Trophoblast cell (in vitro differentiated cells and primary cell): ENCODE data around the gene ARHGAP26.

Experiments used
- DNase-seq, 2 donors: peaks; one replicate each; pipeline ENCODE4 v3.0.0-alpha.2; 2016
- H2AFZ ChIP-seq: 2 replicates; pipeline ENCODE4 v1.6.1; 2013; ENCODE audit warnings: low read length, moderate library complexity, mild to moderate bottlenecking; ENCODE audit not compliant: insufficient read depth, poor library complexity
- H2AK5ac ChIP-seq: 2 replicates; pipeline ENCODE4 v1.6.1; 2013; ENCODE audit warnings: mild to moderate bottlenecking, low read length
- H2BK120ac ChIP-seq: 2 replicates; pipeline ENCODE4 v1.6.1; 2013; ENCODE audit warnings: low read length, mild to moderate bottlenecking, moderate library complexity; ENCODE audit not compliant: insufficient read depth, poor library complexity
- H2BK12ac ChIP-seq: 2 replicates; pipeline ENCODE4 v1.6.1; 2013; ENCODE audit warnings: mild to moderate bottlenecking, low read length, moderate library complexity
- H2BK5ac ChIP-seq: 2 replicates; pipeline ENCODE4 v1.6.1; 2013; ENCODE audit warnings: low read length, low read depth, moderate library complexity, mild to moderate bottlenecking; ENCODE audit not compliant: poor library complexity
- H3K14ac ChIP-seq: 2 replicates; pipeline ENCODE4 v1.6.1; 2013; ENCODE audit warnings: mild to moderate bottlenecking, low read length
- H3K18ac ChIP-seq: 2 replicates; pipeline ENCODE4 v1.6.1; 2013; ENCODE audit warnings: mild to moderate bottlenecking, low read length
- H3K23ac ChIP-seq: 2 replicates; pipeline ENCODE4 v1.6.1; 2013; ENCODE audit warnings: low read length
- H3K27ac ChIP-seq: 2 replicates; pipeline ENCODE4 v1.5.1; 2013; ENCODE audit warnings: low read depth, mild to moderate bottlenecking, inconsistent platforms, low read length, moderate library complexity
- H3K27me3 ChIP-seq: 2 replicates; pipeline ENCODE4 v1.6.1; 2013; ENCODE audit warnings: inconsistent platforms, mild to moderate bottlenecking, low read length, moderate library complexity; ENCODE audit not compliant: insufficient read depth
- H3K36me3 ChIP-seq, 2 experiments: 1 replicate in 1 of 2; 2 replicates in 1 of 2; pipeline ENCODE4 v1.6.1; 2013; ENCODE audit warnings: low read length in 2 of 2, mild to moderate bottlenecking in 2 of 2, moderate library complexity in 1 of 2; ENCODE audit not compliant: insufficient read depth in 2 of 2, control insufficient read depth in 1 of 2
- H3K4ac ChIP-seq: 2 replicates; pipeline ENCODE4 v1.6.1; 2013; ENCODE audit warnings: low read depth, mild to moderate bottlenecking, low read length, moderate library complexity
- H3K4me1 ChIP-seq, 2 experiments: 1 replicate in 1 of 2; 2 replicates in 1 of 2; pipeline ENCODE4 v1.6.1; 2013; ENCODE audit warnings: low read length in 2 of 2, mild to moderate bottlenecking in 2 of 2, moderate library complexity in 1 of 2; ENCODE audit not compliant: insufficient read depth in 2 of 2, control insufficient read depth in 1 of 2
- H3K4me2 ChIP-seq: 2 replicates; pipeline ENCODE4 v1.6.1; 2013; ENCODE audit warnings: inconsistent platforms, mild to moderate bottlenecking, low read length, moderate library complexity
- H3K4me3 ChIP-seq: 2 replicates; pipeline ENCODE4 v1.5.1; 2013; ENCODE audit warnings: mild to moderate bottlenecking, low read depth, low read length, inconsistent platforms
- H3K79me1 ChIP-seq: one replicate; pipeline ENCODE4 v1.6.1; 2013; ENCODE audit warnings: low read length
- H3K79me2 ChIP-seq: 2 replicates; pipeline ENCODE4 v1.6.1; 2013; ENCODE audit warnings: low read length, mild to moderate bottlenecking; ENCODE audit not compliant: control insufficient read depth, insufficient read depth, poor library complexity
- H3K9ac ChIP-seq: 2 replicates; pipeline ENCODE4 v1.6.1; 2013; ENCODE audit warnings: mild to moderate bottlenecking, low read length
- H3K9me3 ChIP-seq: 2 replicates; pipeline ENCODE4 v1.6.1; 2013; ENCODE audit warnings: low read depth, mild to moderate bottlenecking, control low read depth, inconsistent platforms, low read length; ENCODE audit not compliant: insufficient read depth
- H4K12ac ChIP-seq: 2 replicates; pipeline ENCODE4 v1.6.1; 2013; ENCODE audit warnings: low read depth, mild to moderate bottlenecking, low read length, moderate library complexity
- H4K8ac ChIP-seq: 2 replicates; pipeline ENCODE4 v1.6.1; 2013; ENCODE audit warnings: low read depth, mild to moderate bottlenecking, low read length, moderate library complexity
- H4K91ac ChIP-seq: one replicate; pipeline ENCODE4 v1.6.1; 2013; ENCODE audit warnings: low read depth, mild to moderate bottlenecking, low read length, moderate library complexity
- WGBS: extraction: QIAGEN DNeasy Blood & Tissue Kit; methylation state at CpG from one replicate; pipeline ENCODE4 v1.1.7; 2013; ENCODE audit warnings: missing lambda C conversion rate; ENCODE audit not compliant: insufficient read length, insufficient coverage; ENCODE audit errors: extremely low coverage; 5-methylcytosine and 5-hydroxymethylcytosine counted together

The ARHGAP26 gene

GRCh38 chr5:143243103-143243502 lies 472.9 kb downstream of the ARHGAP26 start:
- Histone ChIP-seq H3K18ac (no peak overlapping the region), H3K79me1 (peaks cover 4% of the 10 kb centered on the region), H2BK5ac (no peak overlapping the region), H2BK120ac (no peak overlapping the region), H3K9ac (no peak overlapping the region), H3K14ac (no peak overlapping the region), H4K8ac (no peak overlapping the region), H3K4me2 (no peak overlapping the region), H4K12ac (no peak overlapping the region), H2AFZ (no peak overlapping the region), H3K36me3 (no peaks in the 10 kb centered on the region), H4K91ac (no peak overlapping the region), H3K4me1 (peaks cover 2 to 16% of the 10 kb centered on the region in 2 experiments), H3K4ac (no peak overlapping the region), H3K79me2 (no peaks in the 10 kb centered on the region), H3K27ac (no peak overlapping the region), H3K23ac (no peak overlapping the region), H2BK12ac (no peak overlapping the region), H3K27me3 (no peaks in the 10 kb centered on the region), H3K4me3 (no peak overlapping the region), H2AK5ac (no peak overlapping the region), H3K9me3 (no peaks in the 10 kb centered on the region)
- WGBS = no CpG with 5 or more reads among the region's 6 CpGs
- peak in 1 of 2 donors; percentile 16 for DNase-seq

GRCh38 chr5:143244000-143244736 lies 474.0 kb downstream of the ARHGAP26 start:
- H3K4me1 ChIP-seq = peaks cover 2 to 19% of the 10 kb centered on the region in 2 experiments
- H2BK120ac ChIP-seq = no peak overlapping the region
- WGBS = no CpG with 5 or more reads among the region's 16 CpGs

DNA sequence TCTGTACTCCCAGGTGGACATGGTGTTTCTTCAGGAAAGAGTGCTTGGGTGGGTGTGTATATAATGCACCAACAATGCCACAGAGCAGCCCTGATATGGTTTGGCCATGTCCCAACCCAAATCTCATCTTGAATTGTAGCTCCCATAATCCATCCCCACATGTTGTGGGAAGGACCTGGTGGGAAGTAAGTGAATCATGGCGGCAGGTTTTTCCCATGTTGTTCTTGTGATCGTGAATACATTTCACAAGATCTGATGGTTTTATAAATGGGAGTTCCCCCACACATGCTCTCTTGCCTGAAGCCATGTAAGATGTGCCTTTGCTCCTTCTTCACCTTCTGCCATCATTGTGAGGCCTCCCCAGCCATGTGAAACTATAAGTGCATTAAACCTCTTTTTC lies 474.8 kb downstream of the ARHGAP26 start:
- WGBS = no CpG with 5 or more reads among the region's 2 CpGs
- Histone ChIP-seq H3K36me3 (no peaks in the 10 kb centered on the region), H3K9ac (no peak overlapping the region), H3K79me1 (peaks cover 4% of the 10 kb centered on the region), H2BK120ac (no peak overlapping the region), H3K79me2 (no peaks in the 10 kb centered on the region), H3K9me3 (no peaks in the 10 kb centered on the region), H2BK12ac (peak overlapping the region; percentile 66), H2AFZ (no peak overlapping the region), H3K4ac (no peak overlapping the region), H3K27me3 (no peaks in the 10 kb centered on the region), H4K12ac (no peak overlapping the region), H3K4me3 (no peak overlapping the region), H4K8ac (no peak overlapping the region), H2AK5ac (no peak overlapping the region), H4K91ac (no peak overlapping the region), H3K4me2 (no peak overlapping the region), H3K18ac (no peak overlapping the region), H3K27ac (no peak overlapping the region), H3K23ac (no peak overlapping the region), H3K14ac (no peak overlapping the region), H2BK5ac (no peak overlapping the region), H3K4me1 (peaks cover 2 to 21% of the 10 kb centered on the region in 2 experiments)
- DNase-seq = no peak

More at GRCh38 chr5:143244000-143244736, 474.0 kb downstream of the ARHGAP26 start:
- Histone ChIP-seq H4K12ac (no peak overlapping the region), H2BK5ac (peak overlapping the region; percentile 67), H3K4ac (no peak overlapping the region), H2AFZ (no peak overlapping the region), H2BK12ac (peak overlapping the region; percentile 6), H3K27ac (peak overlapping the region; percentile 55), H4K8ac (no peak overlapping the region), H3K4me3 (no peak overlapping the region), H3K9me3 (no peaks in the 10 kb centered on the region), H3K79me1 (peaks cover 4% of the 10 kb centered on the region), H3K9ac (no peak overlapping the region), H3K27me3 (no peaks in the 10 kb centered on the region), H2AK5ac (no peak overlapping the region), H3K14ac (no peak overlapping the region), H3K23ac (no peak overlapping the region), H3K18ac (no peak overlapping the region), H3K36me3 (no peaks in the 10 kb centered on the region), H3K79me2 (no peaks in the 10 kb centered on the region), H3K4me2 (peak overlapping the region; percentile 2), H4K91ac (peak overlapping the region; percentile 30)
- DNase-seq = peak; percentile 76 to 89

- H2AFZ ChIP-seq = no peak overlapping the region
- H2AK5ac ChIP-seq = no peak overlapping the region
- H3K23ac ChIP-seq = no peak overlapping the region
- no peak overlapping the region for H4K8ac ChIP-seq
- no peak overlapping the region for H3K9ac ChIP-seq
- H4K12ac ChIP-seq = no peak overlapping the region
- peak; percentile 95 to 97 for DNase-seq
- H3K79me1 ChIP-seq = peaks cover 4% of the 10 kb centered on the region
- no peak overlapping the region for H3K18ac ChIP-seq
- H2BK5ac ChIP-seq = no peak overlapping the region
- H2BK120ac ChIP-seq = no peak overlapping the region
- H4K91ac ChIP-seq = no peak overlapping the region
- WGBS = no CpG with 5 or more reads among the region's 11 CpGs
- no peak overlapping the region for H3K14ac ChIP-seq
- no peak overlapping the region for H3K27ac ChIP-seq
- no peaks in the 10 kb centered on the region for H3K36me3 ChIP-seq
- H3K4me1 ChIP-seq = peaks cover 2 to 21% of the 10 kb centered on the region in 2 experiments
- no peak overlapping the region for H3K4ac ChIP-seq
- H3K4me2 ChIP-seq = no peak overlapping the region
- H3K79me2 ChIP-seq = no peaks in the 10 kb centered on the region
- no peaks in the 10 kb centered on the region for H3K27me3 ChIP-seq
- no peaks in the 10 kb centered on the region for H3K9me3 ChIP-seq
- H2BK12ac ChIP-seq = no peak overlapping the region
- H3K4me3 ChIP-seq = no peak overlapping the region
These were observed 475.9 kb downstream of the ARHGAP26 start for GRCh38 chr5:143245929-143246561.
